Measurements from ENCODE around the gene HS3ST4.
"Not testable (repeated sequence)": the region's sequence is repeated elsewhere in the genome, so short reads cannot be mapped to it uniquely, and the experiment has no call there.

Gene HS3ST4

DNA sequence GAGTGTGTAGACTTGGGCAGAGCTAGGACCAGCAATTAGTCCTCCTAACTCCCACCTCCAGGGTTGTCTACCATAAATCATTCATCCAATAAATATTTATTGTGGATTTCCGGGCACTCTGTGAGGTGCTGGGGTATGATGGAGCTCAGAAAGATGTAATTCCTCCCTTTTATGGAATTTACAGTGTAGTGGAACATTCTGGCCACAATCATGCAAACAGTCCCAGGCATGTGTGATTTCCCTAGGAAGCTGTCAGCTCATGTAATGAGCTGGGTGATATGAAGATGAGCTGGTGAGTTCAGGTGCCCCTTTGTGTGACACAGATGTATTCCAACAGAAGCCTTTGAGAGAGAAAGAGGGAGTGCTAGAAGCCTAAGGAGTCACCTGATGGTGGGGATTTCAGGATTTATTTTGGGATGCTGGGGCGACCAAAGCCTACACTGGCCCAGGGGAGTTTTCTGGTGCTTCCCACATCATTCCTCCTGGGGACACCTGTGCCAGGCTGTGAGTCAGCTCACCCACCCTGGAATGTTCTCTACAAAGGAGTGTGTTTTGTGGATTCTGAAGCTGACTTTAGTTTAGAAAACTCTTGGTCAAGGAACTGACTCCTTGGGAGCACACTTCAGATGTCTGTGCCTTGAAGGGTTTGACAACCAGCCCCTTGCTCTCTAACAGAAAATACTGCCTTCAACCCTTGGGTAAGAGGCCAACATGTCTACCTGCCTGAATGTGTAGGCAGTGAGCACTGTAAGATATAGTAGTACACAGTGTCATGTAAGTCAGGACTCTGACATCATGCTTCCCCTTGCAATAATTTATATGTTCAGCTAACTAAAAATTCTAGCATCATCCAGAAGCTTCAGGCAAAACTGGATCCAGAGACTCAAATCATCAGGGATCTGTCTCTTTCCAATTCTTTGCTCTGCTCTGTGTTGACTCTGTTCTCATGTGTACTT, 42.9 kb downstream of the HS3ST4 start:
- no peak for DNase-seq

DNA sequence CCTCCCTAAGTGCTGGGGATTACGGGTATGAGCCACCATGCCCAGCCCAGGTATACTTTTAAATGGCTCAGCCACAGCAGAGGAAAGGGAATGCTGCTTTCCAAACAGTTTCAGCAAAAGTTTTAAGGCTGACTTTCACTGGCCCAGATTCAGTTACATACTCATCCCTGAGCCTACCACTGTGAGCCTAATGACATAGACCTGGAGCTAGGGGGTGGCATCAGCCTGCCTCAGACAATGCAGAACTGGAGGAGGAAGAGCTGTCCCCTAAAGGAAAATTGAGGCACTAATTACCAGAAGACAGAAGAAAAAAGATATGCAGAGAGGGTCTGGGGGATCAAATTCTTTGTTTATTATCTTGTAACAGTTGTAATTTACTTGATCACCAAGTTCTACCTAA, 43.9 kb downstream of the HS3ST4 start:
- no peak for DNase-seq

DNA sequence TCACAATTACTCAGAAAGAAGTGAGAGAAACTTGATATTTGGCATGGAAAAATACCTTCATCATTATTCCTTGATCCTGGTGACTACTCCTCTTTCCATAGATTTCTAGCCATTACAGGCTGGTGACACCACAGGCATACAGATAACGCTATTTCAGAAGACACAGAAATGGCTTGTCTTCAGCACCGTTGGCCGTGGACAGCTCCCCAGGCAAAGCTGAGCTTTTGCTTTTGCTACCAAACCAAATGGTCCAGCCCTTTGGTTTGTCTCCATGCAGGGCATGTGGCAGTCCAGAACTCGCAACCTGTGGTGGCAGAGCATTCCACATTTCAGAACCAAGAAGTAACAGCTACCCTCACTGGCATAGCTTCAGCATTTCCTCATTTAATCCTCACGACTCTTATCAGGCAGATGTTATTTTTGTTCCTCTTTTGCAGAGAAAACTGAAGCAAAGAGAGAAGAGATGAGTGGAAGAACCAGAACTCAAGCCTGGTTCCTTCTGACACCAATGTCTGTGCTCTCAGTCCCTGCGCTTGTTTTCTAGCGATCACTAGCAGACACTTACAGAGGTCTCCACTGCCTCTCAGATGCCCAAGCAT, 55.5 kb downstream of the HS3ST4 start:
- no peak for DNase-seq

DNA sequence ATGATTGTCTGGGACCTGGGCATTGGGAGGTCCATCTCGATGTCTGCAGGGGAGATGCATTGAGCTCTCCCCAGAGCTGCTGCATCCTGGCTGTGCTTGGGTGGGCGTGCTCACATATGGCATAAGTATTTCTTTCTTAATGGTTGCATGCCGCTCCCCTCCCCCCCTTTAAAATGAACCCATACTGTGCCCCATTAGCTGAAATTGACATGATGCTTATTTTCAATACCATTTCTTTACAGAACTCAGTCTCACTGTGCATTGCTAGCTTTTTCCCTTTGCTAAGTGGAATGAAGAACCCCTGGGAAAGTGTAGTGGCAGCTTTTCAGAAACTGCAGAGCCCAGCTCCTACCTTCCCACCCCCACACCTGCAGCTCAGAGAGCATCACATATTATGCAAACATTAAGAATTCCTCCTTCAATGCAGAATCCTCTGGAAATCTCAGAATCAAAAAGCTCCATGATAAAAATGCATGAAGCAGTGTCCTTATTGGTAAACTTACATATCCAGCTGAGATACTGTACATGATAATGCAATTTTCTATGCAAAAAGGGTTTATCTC, 56.4 kb downstream of the HS3ST4 start:
- DNase-seq: no peak

DNA sequence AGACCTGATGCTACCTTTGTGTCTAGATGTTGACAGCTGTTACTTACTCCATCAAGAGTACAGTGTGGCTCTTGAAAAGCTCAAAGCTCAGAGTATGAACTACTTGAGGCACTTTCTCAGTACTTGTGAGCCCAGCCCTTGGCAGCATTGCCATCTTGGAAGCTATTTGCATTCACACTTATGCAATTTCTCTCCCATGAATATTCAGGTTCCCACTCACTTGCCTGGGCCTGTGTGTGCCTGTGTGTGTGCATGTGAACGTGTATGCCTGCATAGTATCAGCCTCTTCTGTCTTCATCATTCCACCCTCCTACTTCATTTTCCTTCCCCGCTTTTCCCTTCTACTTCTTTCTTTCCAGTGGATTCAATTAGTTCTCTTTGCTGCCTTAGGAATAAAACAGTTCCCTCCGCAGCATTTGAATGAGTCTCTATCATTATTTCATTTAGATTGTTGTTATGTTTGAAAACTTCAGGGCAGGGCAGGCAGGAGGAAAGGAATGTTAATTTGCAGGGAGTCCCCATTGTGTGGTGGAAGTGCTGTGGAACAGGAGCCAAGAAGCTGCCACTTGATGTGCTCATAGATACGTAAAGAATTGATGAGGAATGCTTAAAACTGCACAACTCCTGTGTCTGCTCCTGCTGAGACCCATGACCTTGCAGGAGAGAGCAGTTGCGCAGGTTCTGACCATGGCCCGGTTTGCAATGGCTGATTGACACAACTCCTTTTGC, 58.9 kb downstream of the HS3ST4 start:
- no peak for DNase-seq

DNA sequence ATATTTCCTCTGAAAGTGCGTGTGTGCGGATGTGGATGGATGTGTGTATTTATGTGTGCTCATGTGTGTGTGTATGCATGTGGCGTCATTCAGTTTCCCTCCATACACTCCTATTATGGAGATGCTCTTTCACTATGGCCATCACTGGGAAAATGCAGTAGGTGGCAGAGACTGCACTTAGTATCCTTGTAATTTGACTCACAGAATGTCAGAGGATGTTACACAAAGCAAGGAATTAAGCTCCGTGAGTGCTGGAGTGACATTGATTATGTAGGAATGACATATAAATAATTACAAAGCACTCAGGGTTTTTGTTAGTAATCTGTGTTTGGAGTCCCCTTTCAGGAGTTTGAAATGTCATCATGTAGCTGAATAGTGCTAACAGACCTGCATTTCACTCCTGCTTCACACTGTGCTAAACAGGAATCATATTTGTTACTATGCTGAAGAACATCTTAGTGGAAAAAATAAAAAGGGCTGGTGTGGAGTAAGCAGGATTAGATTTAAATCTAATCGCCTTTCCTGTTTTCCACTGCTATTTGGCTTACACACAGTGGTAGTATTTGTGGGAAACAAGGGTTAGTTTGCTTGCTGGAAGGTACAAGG, 59.6 kb downstream of the HS3ST4 start:
- no peak for DNase-seq

DNA sequence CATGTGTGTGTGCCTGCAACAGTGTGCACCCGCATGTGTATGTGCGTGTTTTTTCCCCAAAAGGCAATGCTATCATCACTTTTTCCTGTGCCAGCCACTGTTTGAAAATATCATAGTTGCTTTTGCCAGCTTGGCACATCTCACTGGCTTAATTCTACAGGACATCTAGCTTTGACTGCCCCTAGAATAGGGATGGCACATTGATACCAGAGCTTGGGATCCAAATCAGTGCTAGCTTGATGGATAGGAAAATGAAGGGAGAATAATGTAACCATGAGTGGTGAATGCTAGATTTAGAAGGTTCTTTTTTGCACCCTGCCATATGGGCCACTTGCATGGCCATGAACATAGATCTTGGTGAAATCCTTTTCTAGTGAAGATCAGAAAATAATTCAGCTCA, 72.7 kb downstream of the HS3ST4 start:
- DNase-seq: no peak

DNA sequence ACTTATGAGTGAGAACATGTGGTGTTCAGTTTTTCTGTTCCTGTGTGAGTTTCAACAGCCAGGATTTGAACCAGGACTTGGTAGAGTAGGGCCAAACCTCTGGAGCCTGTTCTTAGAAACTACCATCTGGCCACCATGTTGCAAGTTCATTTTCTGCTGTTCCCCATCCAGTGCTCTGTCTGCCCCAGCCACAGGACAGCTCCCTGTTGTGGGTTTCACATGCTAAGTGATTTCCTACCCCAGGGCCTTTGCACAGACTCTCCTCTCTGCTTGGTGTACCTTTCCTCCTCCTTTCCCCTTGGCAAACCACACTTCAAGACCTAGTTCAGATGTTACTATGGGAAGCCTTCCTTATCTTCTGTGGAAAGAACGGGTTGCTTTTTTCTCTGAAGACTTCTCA, 79.5 kb downstream of the HS3ST4 start:
- DNase-seq: no peak

DNA sequence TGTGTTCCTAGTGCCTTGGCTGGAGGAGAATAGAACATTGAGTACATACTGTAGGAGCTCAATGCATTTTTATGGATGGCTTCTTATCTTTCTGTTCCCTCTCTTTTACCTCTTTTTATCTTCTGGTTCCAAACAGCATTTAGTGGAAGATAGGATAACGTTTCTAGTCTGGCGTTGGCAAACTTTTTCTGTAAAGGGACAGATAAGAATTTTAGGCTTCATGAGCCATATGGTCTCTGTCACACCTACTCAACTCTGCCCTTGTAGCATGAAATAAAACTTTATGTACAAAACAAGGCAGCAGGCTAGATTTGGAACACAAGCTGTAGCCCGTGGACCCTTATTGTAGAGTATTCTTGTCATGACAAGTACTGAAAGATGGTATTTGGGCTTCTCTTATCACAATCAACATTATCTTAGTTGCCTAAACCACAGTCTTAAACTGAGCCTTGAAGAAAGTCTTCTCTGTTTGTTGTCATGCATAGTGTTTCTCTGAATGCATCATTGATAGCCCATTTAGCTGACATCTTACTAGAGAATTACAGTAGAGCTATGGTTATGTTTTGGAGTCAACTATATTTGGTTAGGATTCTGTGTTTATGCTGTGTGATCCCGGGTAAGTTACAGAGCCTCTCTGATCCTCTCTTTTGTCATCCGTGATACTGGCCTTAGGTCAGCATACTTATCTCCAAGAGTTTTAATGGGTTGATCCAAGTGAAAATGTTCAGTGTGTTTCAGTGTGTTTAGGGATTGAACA, 80.2 kb downstream of the HS3ST4 start:
- DNase-seq: no peak

DNA sequence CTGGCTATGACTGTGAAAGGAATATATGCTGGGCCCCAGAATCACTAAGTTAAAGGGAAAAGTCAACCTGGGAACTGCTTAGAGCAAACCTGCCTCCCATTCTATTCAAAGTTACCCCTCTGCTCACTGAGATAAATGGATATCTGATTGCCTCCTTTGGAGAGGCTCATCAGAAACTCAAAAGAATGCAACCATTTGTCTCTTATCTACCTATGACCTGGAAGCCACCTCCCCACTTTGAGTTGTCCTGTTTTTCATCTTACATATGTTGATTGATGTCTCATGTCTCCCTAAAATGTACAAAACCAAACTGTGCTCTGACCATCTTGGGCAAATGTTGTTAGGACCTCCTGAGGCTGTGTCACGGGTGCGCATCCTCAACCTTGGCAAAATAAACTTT, 84.5 kb downstream of the HS3ST4 start:
- DNase-seq: not testable (repeated sequence)

DNA sequence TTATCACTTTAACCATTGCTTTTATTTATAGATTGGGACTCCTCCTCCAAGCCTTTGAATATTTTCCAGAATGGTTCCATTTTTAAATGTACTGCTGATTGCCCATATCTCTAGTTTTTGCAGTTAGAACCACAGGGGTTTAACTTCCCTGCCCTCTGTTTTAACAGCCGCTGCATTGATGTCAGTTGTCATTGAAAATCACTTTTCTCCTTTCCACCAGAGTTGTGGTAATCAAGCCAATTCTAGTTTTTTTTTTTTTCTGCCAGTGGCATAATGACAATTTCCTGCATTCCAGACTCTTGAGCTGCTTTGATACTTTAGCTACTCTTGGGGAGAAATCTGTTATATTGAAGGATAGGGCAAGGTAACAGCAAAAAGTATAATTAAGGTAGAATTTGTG, 91.5 kb downstream of the HS3ST4 start:
- no peak for DNase-seq

DNA sequence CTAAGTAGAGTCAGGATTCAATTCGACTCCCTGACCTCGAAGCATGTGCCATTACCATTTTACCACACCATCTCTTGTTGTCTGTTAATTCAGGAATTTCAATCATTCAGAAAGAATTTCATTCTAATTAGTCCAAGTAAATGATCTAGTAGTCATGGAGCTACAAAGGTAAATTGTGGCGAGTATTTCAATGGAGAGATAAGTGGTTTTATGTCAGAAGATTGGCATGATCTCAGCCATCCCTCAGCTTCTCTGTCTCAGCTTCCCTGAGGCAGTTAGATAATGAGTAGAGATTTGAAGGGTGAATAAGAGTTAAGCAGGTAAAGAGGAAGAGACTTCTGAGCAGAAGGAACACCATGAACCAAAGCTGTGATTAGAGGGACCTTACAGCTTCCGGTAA, 93.6 kb downstream of the HS3ST4 start:
- DNase-seq: no peak

DNA sequence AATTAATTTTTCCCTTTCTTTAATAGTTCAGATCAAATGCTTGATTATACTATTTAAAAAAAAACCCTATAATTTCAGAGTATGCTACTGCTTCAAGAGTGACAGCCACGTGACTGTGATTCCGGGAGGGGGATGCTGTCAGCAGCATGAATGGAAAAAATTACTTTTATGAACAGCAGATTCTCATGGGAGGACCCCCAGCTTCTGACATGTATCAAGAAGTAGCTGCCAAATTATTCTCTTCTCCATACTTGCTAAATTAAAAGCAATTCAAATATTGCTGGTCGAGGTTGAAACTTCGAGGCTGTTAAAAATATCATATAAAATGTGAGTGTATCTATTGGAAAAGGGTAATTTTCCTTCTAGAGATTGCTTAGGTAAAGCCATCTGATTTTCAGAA, 95.0 kb downstream of the HS3ST4 start:
- no peak for DNase-seq

DNA sequence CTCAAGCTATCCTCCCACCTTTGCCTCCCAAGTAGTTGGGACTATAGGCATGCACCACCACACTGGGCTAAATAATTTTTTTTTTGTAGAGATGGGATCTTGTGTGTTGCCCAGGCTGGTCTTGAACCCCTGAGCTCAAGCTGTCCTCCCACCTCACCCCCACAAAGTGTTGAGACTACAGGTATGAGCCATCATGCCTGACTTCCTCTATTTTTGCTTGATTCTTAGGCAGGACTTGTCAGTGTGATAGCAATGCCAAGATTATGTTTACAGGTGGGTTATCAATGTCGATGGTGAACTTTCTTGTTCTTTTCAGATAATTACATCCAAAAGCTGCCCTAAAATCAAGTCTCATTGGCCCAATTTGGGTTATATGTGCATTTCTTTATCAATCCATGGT, 96.9 kb downstream of the HS3ST4 start:
- DNase-seq: no peak

DNA sequence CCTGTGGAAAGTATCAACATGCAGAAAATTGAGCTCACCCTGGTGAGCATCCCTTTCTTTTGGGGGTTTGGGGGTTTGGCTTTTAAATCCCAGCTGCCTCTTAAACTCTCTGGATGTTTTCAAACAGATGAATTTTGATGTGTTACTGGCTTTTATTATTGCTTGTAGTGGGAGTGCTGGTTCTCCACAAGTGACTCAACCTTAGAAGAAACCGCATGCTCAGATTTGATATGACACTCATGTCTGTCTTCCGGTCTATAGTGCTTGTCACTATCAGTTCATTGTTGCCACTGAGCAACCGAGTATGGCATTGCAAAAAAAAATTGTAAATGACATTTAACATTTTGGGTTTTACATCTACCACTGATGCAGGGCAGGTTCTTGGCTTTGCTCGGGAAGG, 104.5 kb downstream of the HS3ST4 start:
- no peak for DNase-seq

DNA sequence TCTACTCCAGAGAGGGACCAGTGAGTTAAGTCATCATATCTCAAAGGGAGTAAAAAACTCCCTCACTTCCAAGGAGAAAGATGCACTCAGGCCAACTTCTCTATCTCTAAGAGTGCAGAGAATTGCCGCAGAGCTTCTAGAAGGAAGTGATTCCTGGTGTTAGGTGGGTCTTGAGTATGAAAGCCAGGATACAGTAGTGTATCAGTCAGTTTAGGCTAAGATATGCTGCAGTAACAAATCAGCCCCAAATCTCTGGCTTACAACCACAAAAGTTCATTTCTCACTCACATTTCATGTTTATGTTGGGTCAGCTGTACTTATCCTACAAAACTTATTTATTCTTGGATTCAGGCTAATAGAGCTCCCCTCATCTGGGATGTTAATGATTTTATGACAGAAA, 106.3 kb downstream of the HS3ST4 start:
- DNase-seq: no peak

DNA sequence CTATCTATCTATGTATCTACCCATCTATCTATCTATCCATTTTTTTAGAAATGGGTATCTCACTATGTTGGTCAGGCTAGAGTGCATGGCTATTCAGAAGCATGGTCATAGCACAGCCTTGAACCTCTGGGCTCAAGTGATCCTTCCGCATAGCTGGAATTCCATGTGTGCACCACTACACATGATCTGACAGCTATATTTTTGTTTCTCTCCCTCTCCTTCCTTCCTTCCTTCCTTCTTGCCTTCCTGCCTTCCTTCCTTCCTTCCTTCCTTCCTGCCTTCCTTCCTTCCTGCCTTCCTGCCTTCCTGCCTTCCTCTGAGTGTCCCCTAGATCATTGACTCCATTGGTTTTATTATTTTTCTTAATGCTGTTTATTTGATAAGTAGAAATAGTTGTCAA, 108.1 kb downstream of the HS3ST4 start:
- no peak for DNase-seq

DNA sequence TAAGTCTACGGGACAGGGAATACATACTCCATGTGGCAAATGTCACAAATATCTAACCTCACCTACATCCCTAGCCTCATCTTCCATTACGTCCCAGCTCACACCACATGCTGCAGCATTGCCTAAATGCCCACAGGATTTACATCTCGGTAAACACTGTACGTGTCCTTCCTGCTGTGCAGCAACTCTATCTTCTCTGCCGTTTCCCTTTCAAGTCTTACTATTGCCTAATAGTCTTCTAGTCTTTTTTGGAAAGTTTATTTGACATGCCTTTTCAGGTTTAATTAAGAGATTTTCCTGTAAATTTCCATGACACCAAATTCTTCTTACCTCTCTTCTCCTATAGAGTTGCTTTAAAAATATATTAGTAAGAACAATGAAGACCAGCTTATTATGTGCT, 120.5 kb downstream of the HS3ST4 start:
- DNase-seq: no peak

DNA sequence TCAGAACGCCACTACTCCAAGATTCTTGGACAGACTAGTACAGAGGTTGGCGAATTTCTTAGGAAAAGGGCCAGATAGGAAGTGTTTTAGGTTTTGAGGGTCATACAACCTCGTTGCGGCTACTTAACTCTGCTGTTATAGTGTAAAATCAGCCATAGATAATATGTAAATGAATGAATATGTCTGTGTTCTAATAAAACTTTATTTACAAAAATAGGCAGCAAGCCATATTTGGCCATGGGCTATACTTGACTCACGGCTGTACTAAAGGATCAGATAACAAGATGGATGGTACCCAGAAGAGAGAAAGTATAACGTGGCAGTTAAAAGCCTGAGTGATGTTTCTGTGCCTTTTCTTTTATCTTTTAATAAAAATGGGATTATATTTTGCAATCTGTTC, 125.5 kb downstream of the HS3ST4 start:
- DNase-seq: no peak

DNA sequence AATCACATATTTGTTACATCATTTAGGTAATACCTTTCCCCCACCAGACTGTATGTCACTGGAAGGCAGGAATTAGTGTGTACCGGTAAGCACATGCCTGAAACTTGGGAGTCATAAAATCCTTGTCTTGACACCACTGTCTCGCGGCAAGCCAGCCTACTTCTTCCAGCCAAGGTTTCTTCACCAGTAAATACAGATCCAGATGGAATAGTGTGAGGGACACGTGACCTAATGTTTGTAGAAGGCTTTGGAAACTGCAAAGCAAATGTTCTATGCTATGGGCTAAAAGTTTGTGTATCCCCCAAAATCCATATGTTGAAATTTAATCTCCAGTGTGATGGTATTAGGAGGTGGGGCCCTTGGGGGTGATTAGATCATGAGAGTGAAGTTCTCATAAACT, 126.1 kb downstream of the HS3ST4 start:
- no peak for DNase-seq

DNA sequence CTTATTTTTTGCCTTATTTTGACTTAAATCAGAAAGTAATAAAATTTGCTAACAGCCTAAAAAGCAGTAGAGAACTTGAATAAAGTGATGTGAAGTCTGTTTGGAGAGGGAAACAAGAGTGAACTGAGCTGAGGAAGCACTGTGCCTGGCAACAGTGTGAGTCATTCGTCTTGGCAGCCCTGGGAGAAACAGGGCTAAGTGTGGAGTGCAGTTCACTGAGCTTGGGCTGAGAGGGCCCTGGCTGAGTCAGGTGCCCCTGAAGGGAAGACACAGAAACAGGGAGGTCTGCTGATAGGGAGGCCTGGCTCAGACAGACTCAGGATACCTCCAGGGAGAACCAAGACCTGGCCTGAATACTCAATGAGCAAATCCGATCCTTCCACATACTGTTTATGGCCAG, 132.1 kb downstream of the HS3ST4 start:
- DNase-seq: no peak

DNA sequence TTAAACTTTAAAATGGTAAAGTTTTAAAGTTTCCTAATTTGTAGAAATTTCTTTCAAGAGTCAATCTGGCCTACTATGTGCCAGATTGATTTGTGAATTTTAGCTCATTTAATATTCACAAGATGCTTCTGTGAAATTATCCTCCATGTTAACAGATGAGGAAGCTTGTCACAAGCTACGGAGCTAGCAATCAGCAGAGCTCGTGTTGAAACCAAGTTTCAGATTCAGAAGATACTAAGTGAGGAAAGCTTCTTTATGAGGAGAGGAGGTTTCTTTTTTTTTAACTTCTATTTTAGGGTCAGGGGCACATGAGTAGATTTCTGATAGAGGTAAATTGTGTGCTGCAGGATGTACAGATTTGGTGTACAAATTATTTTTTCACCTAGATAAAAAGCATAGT, 135.9 kb downstream of the HS3ST4 start:
- DNase-seq: no peak

Data from NCI-H524 (cell line).